Measurements from ENCODE around the gene PIEZO1. TPM values are rescaled to one million over a fixed set of nuclear protein-coding genes. Genes with fewer than 3 reads are reported as not detected.

Gene PIEZO1
- total RNA-seq, 2 donors from 2014 or later = 84.1 to 97.0 TPM

DNA sequence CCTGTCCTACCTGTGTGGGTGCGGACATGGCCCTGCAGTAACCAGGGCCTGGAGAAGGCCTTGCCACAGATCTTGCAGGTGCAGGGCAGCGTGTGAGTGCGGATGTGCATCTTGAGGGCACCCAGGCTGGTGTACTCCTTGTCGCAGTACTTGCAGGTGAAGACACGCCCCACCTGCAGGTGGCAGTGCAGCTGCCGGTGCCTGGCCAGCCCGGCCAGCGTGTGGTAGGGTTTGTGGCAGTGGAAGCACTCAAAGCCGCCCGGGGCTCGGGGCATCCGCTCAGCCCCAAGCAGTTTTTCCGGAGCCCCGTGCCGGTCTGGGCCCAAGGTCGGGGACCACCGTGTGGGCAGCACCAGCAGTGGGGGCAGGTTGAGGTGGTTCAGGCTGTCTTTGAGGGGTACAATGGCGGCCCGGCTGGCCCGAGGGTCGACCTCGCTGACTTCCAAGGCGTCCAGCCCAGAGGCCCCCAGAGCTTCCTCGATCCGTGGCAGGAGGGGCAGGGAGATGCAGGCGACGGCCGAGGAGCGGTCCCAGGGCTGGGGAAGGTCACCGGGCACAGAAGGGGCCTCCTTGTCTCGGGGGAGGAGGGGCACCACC, 103.8 kb downstream of the PIEZO1 start:
- Mint-ChIP-seq H3K4me3 (no peak overlapping the region), H3K4me1 (no peaks in the 10 kb centered on the region), H3K27me3 (ENCODE audit: insufficient read depth) (peaks cover 18% of the 10 kb centered on the region), H3K27ac (no peak overlapping the region), H3K36me3 (ENCODE audit: low read depth) (peaks cover 2% of the 10 kb centered on the region), H3K9me3 (no peaks in the 10 kb centered on the region)
- H3K27ac ChIP-seq (ENCODE audit: low read depth, low read length) = peak overlapping the region; percentile 24
- no peaks in the 10 kb centered on the region for H3K9me3 ChIP-seq (ENCODE audit: control insufficient read depth, low read length)
- peak; percentile 78 for TF ChIP-seq CTCF (conservative IDR thresholded peaks at IDR 0.05)
- no peaks in the 10 kb centered on the region for H3K4me1 ChIP-seq (ENCODE audit: control insufficient read depth, insufficient read depth, low read length)
- WGBS, 2 experiments (ENCODE audit: insufficient coverage in 1 of 2, insufficient read length in 1 of 2) = 84 to 94% methylated on average over 3 to 31 of the region's 31 CpGs
- H3K27me3 ChIP-seq (ENCODE audit: control insufficient read depth, insufficient read depth, low read length, poor library complexity, severe bottlenecking) = peaks cover 22% of the 10 kb centered on the region
- H3K4me3 ChIP-seq (ENCODE audit: low read length) = no peak overlapping the region
- peak; percentile 90 for DNase-seq
- no peaks in the 10 kb centered on the region for H3K36me3 ChIP-seq (ENCODE audit: control insufficient read depth, insufficient read depth, low read length)
- no peak overlapping the region for H3K9ac ChIP-seq (ENCODE audit: extremely low read depth, low read length, poor library complexity, severe bottlenecking)

- Mint-ChIP-seq H3K4me1 (no peaks in the 10 kb centered on the region), H3K36me3 (ENCODE audit: low read depth) (peaks cover 4% of the 10 kb centered on the region), H3K4me3 (no peak overlapping the region), H3K9me3 (no peaks in the 10 kb centered on the region), H3K27ac (no peak overlapping the region), H3K27me3 (ENCODE audit: insufficient read depth) (peaks cover 18% of the 10 kb centered on the region)
- Histone ChIP-seq H3K4me1 (ENCODE audit: control insufficient read depth, insufficient read depth, low read length) (no peaks in the 10 kb centered on the region), H3K27ac (ENCODE audit: low read depth, low read length) (no peak overlapping the region), H3K9me3 (ENCODE audit: control insufficient read depth, low read length) (no peaks in the 10 kb centered on the region), H3K4me3 (ENCODE audit: low read length) (no peak overlapping the region), H3K9ac (ENCODE audit: extremely low read depth, low read length, poor library complexity, severe bottlenecking) (no peak overlapping the region), H3K27me3 (ENCODE audit: control insufficient read depth, insufficient read depth, low read length, poor library complexity, severe bottlenecking) (peaks cover 17% of the 10 kb centered on the region), H3K36me3 (ENCODE audit: control insufficient read depth, insufficient read depth, low read length) (no peaks in the 10 kb centered on the region)
- WGBS, 2 experiments (ENCODE audit: insufficient coverage in 1 of 2, insufficient read length in 1 of 2) = 87 to 95% methylated on average over 2 to 5 of the region's 5 CpGs
- DNase-seq = no peak
- TF ChIP-seq CTCF (conservative IDR thresholded peaks at IDR 0.05) = no peak
Measured at GRCh38 chr16:88680554-88681083, 104.4 kb downstream of the PIEZO1 start.

DNA sequence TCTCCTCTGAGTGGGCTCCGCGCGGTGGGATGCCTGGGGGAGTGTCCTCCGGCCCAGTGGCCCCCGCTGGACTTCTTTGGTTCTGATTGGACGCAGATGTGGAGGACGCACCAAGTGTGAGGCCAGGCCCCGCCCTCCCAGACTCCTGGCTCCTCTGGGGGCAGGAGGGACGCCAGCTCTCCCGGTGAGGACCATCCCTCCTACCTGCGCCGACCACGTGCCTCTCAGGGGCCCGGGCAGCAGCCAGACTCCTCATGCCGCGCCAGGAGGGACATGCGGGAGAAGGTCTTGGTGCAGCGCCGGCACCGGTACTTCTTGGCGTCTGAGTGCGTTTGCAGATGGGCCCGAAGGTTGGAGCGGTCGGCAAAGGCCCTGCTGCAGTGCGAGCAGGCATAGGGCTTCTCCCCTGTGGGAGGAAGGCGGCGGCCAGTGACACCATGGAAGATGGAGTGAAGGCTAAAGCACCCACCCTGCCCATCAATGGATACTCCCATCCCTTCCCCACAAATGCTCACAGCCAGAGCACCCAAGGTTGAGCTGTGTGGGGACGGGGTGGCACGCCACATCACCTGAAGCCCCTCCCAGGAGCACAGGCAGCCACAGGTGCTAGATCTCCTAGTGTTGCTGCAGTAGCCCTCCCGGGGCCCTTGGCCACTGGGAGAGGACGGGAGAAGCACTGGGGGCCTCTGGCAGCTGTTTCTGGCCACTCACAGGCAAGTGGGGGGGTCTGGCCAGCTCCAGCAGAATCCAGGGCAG, 106.6 kb downstream of the PIEZO1 start:
- Histone ChIP-seq H3K9ac (ENCODE audit: extremely low read depth, low read length, poor library complexity, severe bottlenecking) (no peak overlapping the region), H3K36me3 (ENCODE audit: control insufficient read depth, insufficient read depth, low read length) (peaks cover 3% of the 10 kb centered on the region), H3K9me3 (ENCODE audit: control insufficient read depth, low read length) (no peaks in the 10 kb centered on the region), H3K4me1 (ENCODE audit: control insufficient read depth, insufficient read depth, low read length) (no peaks in the 10 kb centered on the region), H3K4me3 (ENCODE audit: low read length) (no peak overlapping the region), H3K27ac (ENCODE audit: low read depth, low read length) (no peak overlapping the region), H3K27me3 (ENCODE audit: control insufficient read depth, insufficient read depth, low read length, poor library complexity, severe bottlenecking) (no peaks in the 10 kb centered on the region)
- 83 to 89% methylated on average over 21 to 31 of the region's 32 CpGs for WGBS, 2 experiments (ENCODE audit: insufficient coverage in 1 of 2, insufficient read length in 1 of 2)
- H3K27me3 Mint-ChIP-seq (ENCODE audit: insufficient read depth) = no peaks in the 10 kb centered on the region
- peak; percentile 71 for DNase-seq
- TF ChIP-seq CTCF (conservative IDR thresholded peaks at IDR 0.05) = no peak
- peaks cover 10% of the 10 kb centered on the region for H3K36me3 Mint-ChIP-seq (ENCODE audit: low read depth)
- H3K4me1 Mint-ChIP-seq = no peaks in the 10 kb centered on the region
- H3K9me3 Mint-ChIP-seq = no peaks in the 10 kb centered on the region
- H3K4me3 Mint-ChIP-seq = no peak overlapping the region
- no peak overlapping the region for H3K27ac Mint-ChIP-seq

Measured in endodermal cell (in vitro differentiated cells).